ENCODE results near the gene ANAPC1. TPM values are rescaled to one million over a fixed set of nuclear protein-coding genes. Genes with fewer than 3 reads are reported as not detected.

The ANAPC1 gene
- total and polyA plus RNA-seq, 9 of the 15 experiments (the other 6 are each of a cell fraction or from before 2014, with no cell fraction given) = 14.0 to 126 (median 78.2) TPM

DNA sequence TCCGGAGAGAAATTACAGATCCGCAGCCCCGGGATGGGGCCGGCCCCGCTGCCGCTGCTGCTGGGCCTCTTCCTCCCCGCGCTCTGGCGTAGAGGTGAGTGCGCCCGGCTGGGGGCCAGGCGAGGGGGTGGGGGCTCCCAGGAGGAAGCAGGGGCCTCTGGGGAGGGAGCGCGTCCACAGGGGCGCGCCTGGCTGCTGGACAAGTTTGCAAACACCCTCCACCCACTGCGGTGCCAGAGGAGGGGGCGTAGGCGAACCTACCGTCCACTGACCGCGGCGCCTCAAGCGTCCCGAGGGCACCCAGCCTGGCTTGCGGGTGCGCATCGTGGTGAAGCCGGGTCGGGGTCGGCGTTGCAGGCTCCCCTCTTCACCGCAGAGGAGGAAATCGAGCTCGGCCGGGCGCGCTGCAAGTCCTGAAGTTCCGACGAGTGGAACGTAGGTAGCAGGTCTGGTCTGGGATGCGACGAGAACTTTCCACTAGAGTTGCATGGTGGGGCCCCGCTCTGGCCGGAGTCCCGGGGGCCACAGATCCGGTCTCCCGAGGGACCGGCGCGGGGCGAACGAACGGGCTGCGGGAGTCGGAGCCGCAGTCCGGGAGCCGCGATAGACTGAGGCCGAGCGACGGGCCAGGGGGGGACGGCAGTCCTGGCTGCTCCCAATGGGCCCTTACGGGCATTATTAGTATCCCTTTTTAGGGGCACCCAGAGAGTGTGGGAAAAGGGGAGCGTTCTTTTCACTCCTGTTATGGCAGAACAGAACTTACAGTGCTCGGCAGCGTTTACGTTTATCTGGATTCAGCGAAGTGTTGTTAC lies 14.9 kb upstream of the ANAPC1 start (continued):
- TF ChIP-seq HSF4 (CRISPR knock-in tag; IDR thresholded peaks at IDR 0.05; ENCODE audit: borderline replicate concordance) (no peak), RB1 (IDR thresholded peaks at IDR 0.05; ENCODE audit: low read depth) (no peak), KDM2B (CRISPR knock-in tag; IDR thresholded peaks at IDR 0.05) (peak; percentile 25; the same call in 1 of the 2 replicates), KHSRP (IDR thresholded peaks at IDR 0.05) (no peak), HDAC6 (IDR thresholded peaks at IDR 0.05; ENCODE audit: low read depth, low read length) (no peak), ELF1 (tag; IDR thresholded peaks at IDR 0.05) (no peak), POLR3G (IDR thresholded peaks at IDR 0.05; ENCODE audit: extremely low read depth, insufficient read length, insufficient replicate concordance) (no peak), NCOA6 (IDR thresholded peaks at IDR 0.05) (peak; percentile 35), NBN (IDR thresholded peaks at IDR 0.05; ENCODE audit: low read depth) (no peak), LARP7 (IDR thresholded peaks at IDR 0.05) (no peak), TCF7L2 (IDR thresholded peaks at IDR 0.05; ENCODE audit: low read depth, low read length) (no peak), POLR2G (IDR thresholded peaks at IDR 0.05; ENCODE audit: low read depth, low read length) (no peak), SRSF9 (IDR thresholded peaks at IDR 0.05; ENCODE audit: borderline replicate concordance, low read depth, low read length) (no peak), CBX1 (IDR thresholded peaks at IDR 0.05; ENCODE audit: low read depth) (no peak), EGR1 (conservative IDR thresholded peaks at IDR 0.05) (0 out of 2 replicates have a peak, but pooled peaks have one; percentile 30), ZNF668 (CRISPR knock-in tag; IDR thresholded peaks at IDR 0.05) (no peak), MAZ (CRISPR knock-in tag; conservative IDR thresholded peaks at IDR 0.05 in 1 of 2, IDR thresholded peaks at IDR 0.05 in 1 of 2) (peak in 1 of 2 experiments; percentile 10; a peak in 1 of 4 replicates), SMAD2 (IDR thresholded peaks at IDR 0.05; ENCODE audit: low read depth, low read length) (no peak), NFIC (IDR thresholded peaks at IDR 0.05) (peak; percentile 9; the same call in 1 of the 2 replicates), SMC3 (conservative IDR thresholded peaks at IDR 0.05; ENCODE audit: insufficient read depth, low read depth, low read length) (no peak), RBFOX2 (IDR thresholded peaks at IDR 0.05; ENCODE audit: low read depth, low read length) (peak; percentile 6; the same call in 1 of the 2 replicates)
- TF ChIP-seq, protein P1, sequence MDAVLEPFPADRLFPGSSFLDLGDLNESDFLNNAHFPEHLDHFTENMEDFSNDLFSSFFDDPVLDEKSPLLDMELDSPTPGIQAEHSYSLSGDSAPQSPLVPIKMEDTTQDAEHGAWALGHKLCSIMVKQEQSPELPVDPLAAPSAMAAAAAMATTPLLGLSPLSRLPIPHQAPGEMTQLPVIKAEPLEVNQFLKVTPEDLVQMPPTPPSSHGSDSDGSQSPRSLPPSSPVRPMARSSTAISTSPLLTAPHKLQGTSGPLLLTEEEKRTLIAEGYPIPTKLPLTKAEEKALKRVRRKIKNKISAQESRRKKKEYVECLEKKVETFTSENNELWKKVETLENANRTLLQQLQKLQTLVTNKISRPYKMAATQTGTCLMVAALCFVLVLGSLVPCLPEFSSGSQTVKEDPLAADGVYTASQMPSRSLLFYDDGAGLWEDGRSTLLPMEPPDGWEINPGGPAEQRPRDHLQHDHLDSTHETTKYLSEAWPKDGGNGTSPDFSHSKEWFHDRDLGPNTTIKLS (IDR thresholded peaks at IDR 0.05; ENCODE audit: borderline replicate concordance, low read depth) = no peak
- TF ChIP-seq, protein P2, sequence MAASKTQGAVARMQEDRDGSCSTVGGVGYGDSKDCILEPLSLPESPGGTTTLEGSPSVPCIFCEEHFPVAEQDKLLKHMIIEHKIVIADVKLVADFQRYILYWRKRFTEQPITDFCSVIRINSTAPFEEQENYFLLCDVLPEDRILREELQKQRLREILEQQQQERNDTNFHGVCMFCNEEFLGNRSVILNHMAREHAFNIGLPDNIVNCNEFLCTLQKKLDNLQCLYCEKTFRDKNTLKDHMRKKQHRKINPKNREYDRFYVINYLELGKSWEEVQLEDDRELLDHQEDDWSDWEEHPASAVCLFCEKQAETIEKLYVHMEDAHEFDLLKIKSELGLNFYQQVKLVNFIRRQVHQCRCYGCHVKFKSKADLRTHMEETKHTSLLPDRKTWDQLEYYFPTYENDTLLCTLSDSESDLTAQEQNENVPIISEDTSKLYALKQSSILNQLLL (CRISPR knock-in tag; IDR thresholded peaks at IDR 0.05; ENCODE audit: borderline replicate concordance) = no peak
- TF ChIP-seq, protein P3, sequence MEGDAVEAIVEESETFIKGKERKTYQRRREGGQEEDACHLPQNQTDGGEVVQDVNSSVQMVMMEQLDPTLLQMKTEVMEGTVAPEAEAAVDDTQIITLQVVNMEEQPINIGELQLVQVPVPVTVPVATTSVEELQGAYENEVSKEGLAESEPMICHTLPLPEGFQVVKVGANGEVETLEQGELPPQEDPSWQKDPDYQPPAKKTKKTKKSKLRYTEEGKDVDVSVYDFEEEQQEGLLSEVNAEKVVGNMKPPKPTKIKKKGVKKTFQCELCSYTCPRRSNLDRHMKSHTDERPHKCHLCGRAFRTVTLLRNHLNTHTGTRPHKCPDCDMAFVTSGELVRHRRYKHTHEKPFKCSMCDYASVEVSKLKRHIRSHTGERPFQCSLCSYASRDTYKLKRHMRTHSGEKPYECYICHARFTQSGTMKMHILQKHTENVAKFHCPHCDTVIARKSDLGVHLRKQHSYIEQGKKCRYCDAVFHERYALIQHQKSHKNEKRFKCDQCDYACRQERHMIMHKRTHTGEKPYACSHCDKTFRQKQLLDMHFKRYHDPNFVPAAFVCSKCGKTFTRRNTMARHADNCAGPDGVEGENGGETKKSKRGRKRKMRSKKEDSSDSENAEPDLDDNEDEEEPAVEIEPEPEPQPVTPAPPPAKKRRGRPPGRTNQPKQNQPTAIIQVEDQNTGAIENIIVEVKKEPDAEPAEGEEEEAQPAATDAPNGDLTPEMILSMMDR (IDR thresholded peaks at IDR 0.05 in 2 of 3, conservative IDR thresholded peaks at IDR 0.05 in 1 of 3; ENCODE audit: insufficient read depth in 2 of 3, low read depth in 1 of 3, low read length in 3 of 3) = 0 out of 6 replicates have a peak, but pooled peaks of 1 of the 3 experiments have one; percentile 0

All from K562 (cell line).